SIG-M5 (cell line): Measurements from ENCODE around the gene STX12.
A peak's percentile ranks its signal among the peaks of the same experiment; 100 is the strongest.
"Not testable (repeated sequence)": the region's sequence is repeated elsewhere in the genome, so short reads cannot be mapped to it uniquely, and the experiment has no call there.

Source experiments
- DNase-seq: peaks from one replicate; lab custom pipeline; 2025; lab: John Stamatoyannopoulos, UW

STX12 gene

GRCh38 chr1:27830621-27831440 is 57.8 kb downstream of the STX12 start, which contains the start of gene PPP1R8:
Gene PPP1R8, plus strand, starts transcription at chr1:27830782. Its CDS starts 54 bp downstream, at chr1:27830836.
- DNase-seq: peak; percentile 47

GRCh38 chr1:27831568-27832410 is 58.8 kb downstream of the STX12 start:
- no peak for DNase-seq

- no peak for DNase-seq
Measured at GRCh38 chr1:27832762-27833161, 59.7 kb downstream of the STX12 start.

- DNase-seq: no peak
Measured at GRCh38 chr1:27833470-27833869, 60.5 kb downstream of the STX12 start.

GRCh38 chr1:27835046-27835445 is 62.0 kb downstream of the STX12 start:
- no peak for DNase-seq

- no peak for DNase-seq
Measured at GRCh38 chr1:27835501-27835900, 62.5 kb downstream of the STX12 start.

- DNase-seq: no peak
Measured at GRCh38 chr1:27849951-27850350, 76.9 kb downstream of the STX12 start.

GRCh38 chr1:27855085-27855484 is 82.1 kb downstream of the STX12 start:
- DNase-seq: no peak

- no peak for DNase-seq
Measured at GRCh38 chr1:27856561-27857343, 83.7 kb downstream of the STX12 start.

- DNase-seq: not testable (repeated sequence)
Measured at GRCh38 chr1:27857552-27857951, 84.5 kb downstream of the STX12 start.

GRCh38 chr1:27858072-27858948 is 85.3 kb downstream of the STX12 start:
- no peak for DNase-seq

- DNase-seq: no peak
Measured at GRCh38 chr1:27858949-27859576, 86.0 kb downstream of the STX12 start.

- DNase-seq: no peak
Measured at GRCh38 chr1:27861436-27861835, 88.4 kb downstream of the STX12 start.

GRCh38 chr1:27862004-27862403 is 89.0 kb downstream of the STX12 start:
- no peak for DNase-seq

GRCh38 chr1:27862671-27863537 is 89.9 kb downstream of the STX12 start:
- peak; percentile 81 for DNase-seq

- no peak for DNase-seq
Measured at GRCh38 chr1:27863538-27863915, 90.5 kb downstream of the STX12 start.

GRCh38 chr1:27864264-27864895 is 91.4 kb downstream of the STX12 start:
- DNase-seq: no peak

- no peak for DNase-seq
Measured at GRCh38 chr1:27865821-27866220, 92.8 kb downstream of the STX12 start.

- no peak for DNase-seq
Measured at GRCh38 chr1:27868556-27868931, 95.5 kb downstream of the STX12 start.
